Suprapubic skin (tissue), 4 donors: ENCODE results near the gene GCLC. TPM values are rescaled to one million over a fixed set of nuclear protein-coding genes. Genes with fewer than 3 reads are reported as not detected.
"Not testable (repeated sequence)": the region's sequence is repeated elsewhere in the genome, so short reads cannot be mapped to it uniquely, and the experiment has no call there.

Source experiments
- DNase-seq, 2 donors: peaks; one replicate each; pipeline ENCODE4 v3.0.0-alpha.2; 2019; ENCODE audit warnings: low spot score in 2 of 2
- H3K27ac ChIP-seq: fragments of 200-600 bp; sonication (generic); one replicate; pipeline ENCODE4 v1.5.1; 2019
- H3K27me3 ChIP-seq: fragments of 200-600 bp; sonication (generic); one replicate; pipeline ENCODE4 v1.5.1; 2019
- H3K36me3 ChIP-seq: fragments of 200-600 bp; sonication (generic); one replicate; pipeline ENCODE4 v1.5.1; 2019
- H3K4me1 ChIP-seq: fragments of 200-600 bp; sonication (generic); one replicate; pipeline ENCODE4 v1.5.1; 2019
- H3K4me3 ChIP-seq: fragments of 200-600 bp; sonication (generic); one replicate; pipeline ENCODE4 v1.5.1; 2019; ENCODE audit warnings: mild to moderate bottlenecking
- H3K9me3 ChIP-seq: fragments of 200-600 bp; sonication (generic); one replicate; pipeline ENCODE4 v1.5.1; 2019
- CTCF ChIP-seq, 2 donors: fragments of 200-600 bp in 1 of 2; fragments of 450-650 bp in 1 of 2; sonication (generic) in 1 of 2; IDR thresholded peaks; one replicate each; pipeline ENCODE4 v1.5.1; 2016 to 2019; ENCODE audit warnings: antibody characterized with exemption in 2 of 2, mild to moderate bottlenecking in 1 of 2, moderate library complexity in 1 of 2
- EP300 ChIP-seq: sonication (generic); formaldehyde crosslinking; IDR thresholded peaks from one replicate; pipeline ENCODE4 v1.6.1; 2017; ENCODE audit warnings: antibody characterized with exemption
- POLR2A ChIP-seq, 2 donors: fragments of 450-650 bp; IDR thresholded peaks; one replicate each; pipeline ENCODE4 v1.6.1; 2017; ENCODE audit warnings: antibody characterized with exemption in 2 of 2, mild to moderate bottlenecking in 2 of 2, moderate library complexity in 2 of 2
- POLR2AphosphoS5 ChIP-seq, 3 donors: sonication (generic); formaldehyde crosslinking; IDR thresholded peaks; one replicate each; pipeline ENCODE4 v1.6.1; 2017; ENCODE audit warnings: antibody characterized with exemption in 3 of 3
- WGBS: methylation state at CpG from one replicate; pipeline ENCODE4 v1.1.5; 2018; 5-methylcytosine and 5-hydroxymethylcytosine counted together
- total RNA-seq, 4 donors: library from RNA; depleted of rRNA; stranded (reverse); fragments of >200 nt; gene quantifications; one replicate each; pipeline ENCODE4 v1.1.0, GENCODE V29; 2016

GCLC gene
- total RNA-seq, 4 donors from 2014 or later, result 47.3 to 65.0 (median 51.1) TPM

GRCh38 chr6:53483423-53484353 is 61.2 kb downstream of the GCLC start:
- TF ChIP-seq POLR2A (IDR thresholded peaks at IDR 0.05) (no peak), POLR2AphosphoS5 (IDR thresholded peaks at IDR 0.05) (no peak), EP300 (no peak), CTCF (IDR thresholded peaks at IDR 0.05) (no peak)

GRCh38 chr6:53481323-53481722 is 63.6 kb downstream of the GCLC start:
- peaks cover 20% of the 10 kb centered on the region for H3K4me1 ChIP-seq
- TF ChIP-seq CTCF (IDR thresholded peaks at IDR 0.05) (no peak), POLR2A (IDR thresholded peaks at IDR 0.05) (no peak), EP300 (no peak), POLR2AphosphoS5 (IDR thresholded peaks at IDR 0.05) (no peak)
- no peak for DNase-seq
- H3K27ac ChIP-seq, result no peak overlapping the region
- H3K4me3 ChIP-seq, result no peak overlapping the region
- H3K36me3 ChIP-seq, result no peaks in the 10 kb centered on the region
- H3K27me3 ChIP-seq, result no peaks in the 10 kb centered on the region
- 63% methylated on average over 2 of the region's 2 CpGs for WGBS
- no peaks in the 10 kb centered on the region for H3K9me3 ChIP-seq

More at GRCh38 chr6:53483423-53484353, 61.2 kb downstream of the GCLC start:
- no peak overlapping the region for H3K27ac ChIP-seq
- peaks cover 5% of the 10 kb centered on the region for H3K27me3 ChIP-seq
- H3K9me3 ChIP-seq, result no peaks in the 10 kb centered on the region
- no peak overlapping the region for H3K4me3 ChIP-seq
- 64% methylated on average over 10 of the region's 10 CpGs for WGBS
- H3K4me1 ChIP-seq, result peaks cover 20% of the 10 kb centered on the region
- no peaks in the 10 kb centered on the region for H3K36me3 ChIP-seq
- DNase-seq, result no peak

GRCh38 chr6:53480774-53481173 is 64.1 kb downstream of the GCLC start:
- H3K4me3 ChIP-seq, H3K27me3 ChIP-seq, H3K9me3 ChIP-seq, H3K27ac ChIP-seq, DNase-seq, H3K36me3 ChIP-seq: not testable (repeated sequence)
- whole genome bisulfite sequencing, result 83% methylated on average over 4 of the region's 4 CpGs
- H3K4me1 ChIP-seq, result peaks cover 20% of the 10 kb centered on the region

GRCh38 chr6:53479871-53480270 is 65.0 kb downstream of the GCLC start:
- WGBS, result 50% methylated on average over 1 of the region's 1 CpG
- H3K27ac ChIP-seq, result no peak overlapping the region
- H3K36me3 ChIP-seq, result no peaks in the 10 kb centered on the region
- peaks cover 18% of the 10 kb centered on the region for H3K4me1 ChIP-seq
- H3K27me3 ChIP-seq, result no peaks in the 10 kb centered on the region
- no peak overlapping the region for H3K4me3 ChIP-seq
- no peak for DNase-seq
- TF ChIP-seq EP300 (no peak), POLR2AphosphoS5 (IDR thresholded peaks at IDR 0.05) (no peak), CTCF (IDR thresholded peaks at IDR 0.05) (no peak), POLR2A (IDR thresholded peaks at IDR 0.05) (no peak)
- no peaks in the 10 kb centered on the region for H3K9me3 ChIP-seq

GRCh38 chr6:53476964-53477363 is 67.9 kb downstream of the GCLC start:
- H3K27me3 ChIP-seq, result no peaks in the 10 kb centered on the region
- DNase-seq, result no peak

More at GRCh38 chr6:53476964-53477363, 67.9 kb downstream of the GCLC start:
- H3K36me3 ChIP-seq, result no peaks in the 10 kb centered on the region
- no peak overlapping the region for H3K4me3 ChIP-seq
- no peak overlapping the region for H3K27ac ChIP-seq
- no peaks in the 10 kb centered on the region for H3K9me3 ChIP-seq
- 96% methylated on average over 1 of the region's 1 CpG for WGBS
- TF ChIP-seq POLR2A (IDR thresholded peaks at IDR 0.05), result no peak
- no peak for TF ChIP-seq EP300
- TF ChIP-seq CTCF (IDR thresholded peaks at IDR 0.05), result no peak
- TF ChIP-seq POLR2AphosphoS5 (IDR thresholded peaks at IDR 0.05), result no peak
- no peaks in the 10 kb centered on the region for H3K4me1 ChIP-seq
